ENCODE results near the gene PPP2R3B.

Gene PPP2R3B

DNA sequence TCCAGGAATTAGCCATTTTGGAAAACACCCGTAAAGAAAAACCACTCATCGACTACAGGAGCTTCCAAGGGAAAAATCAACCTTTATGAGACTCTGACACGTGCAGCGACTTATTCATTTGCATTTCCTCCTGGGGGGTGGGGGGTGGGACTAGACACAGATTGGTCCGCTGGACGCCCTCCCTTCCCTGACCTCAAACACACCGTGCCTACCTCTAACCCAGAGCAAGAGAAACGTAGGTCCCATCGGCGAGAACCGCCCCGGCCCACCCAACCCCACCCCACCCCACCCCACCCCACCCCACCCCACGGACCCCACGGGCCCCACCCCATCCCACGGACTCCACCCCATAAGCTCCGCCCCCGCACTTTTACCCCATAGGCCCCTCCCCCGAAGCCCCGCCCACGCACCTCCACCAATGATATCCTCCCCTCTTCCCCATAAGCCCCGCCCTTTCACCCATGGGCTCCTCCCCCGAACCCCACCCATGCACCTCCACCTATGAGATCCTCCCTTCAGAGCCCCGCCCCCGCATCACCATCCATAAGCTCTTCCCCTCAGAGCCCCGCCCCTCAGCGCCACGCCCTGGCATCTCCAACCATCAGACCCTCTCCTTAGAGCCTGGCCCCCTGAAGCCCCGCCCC lies 69.2 kb downstream of the PPP2R3B start:
- peaks cover 5% of the 10 kb centered on the region for H3K4me1 Mint-ChIP-seq

GRCh38 chrX:316351-317325 lies 70.1 kb downstream of the PPP2R3B start:
- Mint-ChIP-seq H3K4me3 (peak overlapping the region; percentile 65 to 75 (median 72)), H3K4me1 (peaks cover 5% of the 10 kb centered on the region), H3K36me3 (ENCODE audit: low read depth) (peaks cover 23% of the 10 kb centered on the region), H3K27me3 (ENCODE audit: low read depth) (no peaks in the 10 kb centered on the region), H3K27ac (no peak overlapping the region), H3K9me3 (no peaks in the 10 kb centered on the region)
- TF ChIP-seq, protein P1, sequence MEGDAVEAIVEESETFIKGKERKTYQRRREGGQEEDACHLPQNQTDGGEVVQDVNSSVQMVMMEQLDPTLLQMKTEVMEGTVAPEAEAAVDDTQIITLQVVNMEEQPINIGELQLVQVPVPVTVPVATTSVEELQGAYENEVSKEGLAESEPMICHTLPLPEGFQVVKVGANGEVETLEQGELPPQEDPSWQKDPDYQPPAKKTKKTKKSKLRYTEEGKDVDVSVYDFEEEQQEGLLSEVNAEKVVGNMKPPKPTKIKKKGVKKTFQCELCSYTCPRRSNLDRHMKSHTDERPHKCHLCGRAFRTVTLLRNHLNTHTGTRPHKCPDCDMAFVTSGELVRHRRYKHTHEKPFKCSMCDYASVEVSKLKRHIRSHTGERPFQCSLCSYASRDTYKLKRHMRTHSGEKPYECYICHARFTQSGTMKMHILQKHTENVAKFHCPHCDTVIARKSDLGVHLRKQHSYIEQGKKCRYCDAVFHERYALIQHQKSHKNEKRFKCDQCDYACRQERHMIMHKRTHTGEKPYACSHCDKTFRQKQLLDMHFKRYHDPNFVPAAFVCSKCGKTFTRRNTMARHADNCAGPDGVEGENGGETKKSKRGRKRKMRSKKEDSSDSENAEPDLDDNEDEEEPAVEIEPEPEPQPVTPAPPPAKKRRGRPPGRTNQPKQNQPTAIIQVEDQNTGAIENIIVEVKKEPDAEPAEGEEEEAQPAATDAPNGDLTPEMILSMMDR (IDR thresholded peaks at IDR 0.05; ENCODE audit: unreplicated experiment in 3 of 3) = no peak

More for the DNA sequence above, 69.2 kb downstream of the PPP2R3B start:
- TF ChIP-seq, protein P1 (IDR thresholded peaks at IDR 0.05; ENCODE audit: unreplicated experiment in 3 of 3) = no peak
- Mint-ChIP-seq H3K36me3 (ENCODE audit: low read depth) (peaks cover 16% of the 10 kb centered on the region), H3K27me3 (ENCODE audit: low read depth) (no peaks in the 10 kb centered on the region), H3K4me3 (peak overlapping the region; percentile 91 to 92 (median 91)), H3K27ac (peak overlapping the region; percentile 91 to 99 (median 99)), H3K9me3 (no peaks in the 10 kb centered on the region)

GRCh38 chrX:314781-315595 lies 71.7 kb downstream of the PPP2R3B start:
- H3K27ac Mint-ChIP-seq = no peak overlapping the region
- H3K4me1 Mint-ChIP-seq = no peaks in the 10 kb centered on the region
- H3K36me3 Mint-ChIP-seq (ENCODE audit: low read depth) = peaks cover 34% of the 10 kb centered on the region
- no peaks in the 10 kb centered on the region for H3K27me3 Mint-ChIP-seq (ENCODE audit: low read depth)
- no peak overlapping the region for H3K4me3 Mint-ChIP-seq
- no peaks in the 10 kb centered on the region for H3K9me3 Mint-ChIP-seq
- TF ChIP-seq, protein P1 (IDR thresholded peaks at IDR 0.05; ENCODE audit: unreplicated experiment in 3 of 3) = no peak

GRCh38 chrX:314049-314448 lies 72.7 kb downstream of the PPP2R3B start:
- Mint-ChIP-seq H3K27me3 (ENCODE audit: low read depth) (no peaks in the 10 kb centered on the region), H3K4me1 (no peaks in the 10 kb centered on the region), H3K9me3 (no peaks in the 10 kb centered on the region), H3K4me3 (no peak overlapping the region), H3K36me3 (ENCODE audit: low read depth) (peaks cover 40% of the 10 kb centered on the region), H3K27ac (no peak overlapping the region)
- TF ChIP-seq, protein P1 (IDR thresholded peaks at IDR 0.05; ENCODE audit: unreplicated experiment in 3 of 3) = no peak

DNA sequence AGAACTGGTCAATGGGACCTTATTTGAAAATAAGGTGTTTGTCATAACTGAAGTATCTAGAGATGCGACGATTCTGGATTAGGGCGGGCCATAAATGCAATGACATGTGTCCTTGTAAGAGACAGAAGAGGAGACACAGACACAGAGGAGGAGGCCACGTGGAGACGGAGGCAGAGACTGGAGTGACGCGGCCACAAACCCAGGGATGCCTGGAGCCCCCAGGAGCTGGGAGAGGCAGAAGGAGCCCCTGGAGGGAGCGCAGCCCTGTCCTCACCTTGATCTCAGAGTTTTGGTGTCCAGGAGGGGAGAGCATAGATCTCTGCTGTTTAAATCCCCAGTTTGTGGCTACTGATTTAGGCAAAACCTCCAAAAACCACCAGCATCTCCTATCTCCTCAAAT lies 73.2 kb downstream of the PPP2R3B start:
- peaks cover 41% of the 10 kb centered on the region for H3K36me3 Mint-ChIP-seq (ENCODE audit: low read depth)
- H3K4me1 Mint-ChIP-seq = no peaks in the 10 kb centered on the region
- H3K27me3 Mint-ChIP-seq (ENCODE audit: low read depth) = no peaks in the 10 kb centered on the region
- peak overlapping the region in 1 of 3 experiments; percentile 13 for H3K4me3 Mint-ChIP-seq
- no peak overlapping the region for H3K27ac Mint-ChIP-seq
- no peaks in the 10 kb centered on the region for H3K9me3 Mint-ChIP-seq
- TF ChIP-seq, protein P1 (IDR thresholded peaks at IDR 0.05; ENCODE audit: unreplicated experiment in 3 of 3) = no peak

All from nephron (organoid).